Ammon's horn (tissue), 1 donor: ENCODE measurements around the gene ZNF93.
"Not testable (repeated sequence)": the region's sequence is repeated elsewhere in the genome, so short reads cannot be mapped to it uniquely, and the experiment has no call there.

Experiments
- DNase-seq: peaks from one replicate; pipeline ENCODE4 v3.0.0-alpha.2; 2016; ENCODE audit warnings: low spot score

The ZNF93 gene

DNA sequence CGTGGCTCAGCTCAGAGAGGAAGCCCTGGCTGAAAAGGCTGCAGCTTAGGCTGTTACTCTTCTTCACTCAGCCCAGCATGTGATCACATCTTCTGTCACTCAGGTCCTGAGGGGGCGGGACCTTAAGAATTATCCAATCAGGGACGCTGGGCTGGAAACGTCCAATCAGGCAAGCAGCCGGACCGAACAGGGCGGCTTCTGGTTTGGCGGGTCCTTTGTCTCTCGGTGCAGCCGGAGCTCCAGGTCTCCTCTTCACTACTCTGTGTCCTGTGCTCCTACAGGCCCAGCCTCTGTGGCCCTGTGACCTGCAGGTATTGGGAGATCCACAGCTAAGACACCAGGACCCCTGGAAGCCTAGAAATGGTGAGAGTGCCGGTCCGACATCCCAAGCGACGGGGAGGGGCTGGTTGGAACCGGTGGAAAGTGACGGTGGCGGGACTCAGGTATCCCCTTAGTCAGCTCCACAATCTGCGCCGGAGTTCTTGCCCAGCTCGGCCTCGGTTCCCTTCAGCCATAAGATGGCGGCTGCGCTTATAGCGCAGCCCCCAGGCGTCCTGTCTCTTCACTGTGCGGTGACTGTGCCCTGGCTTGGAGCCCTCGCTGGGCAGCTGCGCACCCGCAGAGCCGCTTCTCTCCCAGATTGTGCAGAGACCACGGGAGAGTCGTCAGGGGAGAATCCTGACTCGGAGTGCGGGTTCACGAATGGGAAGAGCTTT is at the start of gene ZNF93:
ZNF93 (plus strand) TSS at position 218 of the 716 bp plus-strand sequence; CDS start at position 361, 143 bp downstream.
- DNase-seq: peak; percentile 98

DNA sequence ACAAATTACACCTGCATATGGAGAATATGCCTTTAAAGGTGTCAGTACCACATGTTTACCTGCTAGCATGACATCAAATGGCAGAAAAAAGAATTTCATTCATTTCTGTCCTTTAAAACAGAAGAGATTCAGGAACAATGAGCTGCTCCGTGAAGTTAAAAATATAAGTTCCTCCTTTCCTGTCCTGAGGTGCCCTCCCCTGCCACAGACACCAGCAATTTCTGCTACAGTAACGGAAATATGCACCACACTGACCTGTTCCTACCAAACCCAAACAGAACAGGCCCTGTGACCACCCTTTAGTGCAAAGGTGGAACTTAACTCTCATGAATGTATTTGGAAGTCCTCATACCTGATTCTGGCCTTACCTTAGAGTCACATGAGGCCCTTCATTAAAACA is 49.0 kb upstream of the ZNF93 start:
- not testable (repeated sequence) for DNase-seq

GRCh38 chr19:19858751-19859150 is 42.0 kb upstream of the ZNF93 start:
- DNase-seq: no peak

- no peak for DNase-seq
Observed at GRCh38 chr19:19860756-19861390, 39.9 kb upstream of the ZNF93 start.

GRCh38 chr19:19865750-19866610 is 34.8 kb upstream of the ZNF93 start, which contains the start of gene ZNF253:
ZNF253 (plus strand) TSS chr19:19865882; CDS start chr19:19865997, 115 bp downstream.
- DNase-seq: peak; percentile 98

GRCh38 chr19:19866611-19867248 is 34.0 kb upstream of the ZNF93 start:
- DNase-seq: peak; percentile 5

DNA sequence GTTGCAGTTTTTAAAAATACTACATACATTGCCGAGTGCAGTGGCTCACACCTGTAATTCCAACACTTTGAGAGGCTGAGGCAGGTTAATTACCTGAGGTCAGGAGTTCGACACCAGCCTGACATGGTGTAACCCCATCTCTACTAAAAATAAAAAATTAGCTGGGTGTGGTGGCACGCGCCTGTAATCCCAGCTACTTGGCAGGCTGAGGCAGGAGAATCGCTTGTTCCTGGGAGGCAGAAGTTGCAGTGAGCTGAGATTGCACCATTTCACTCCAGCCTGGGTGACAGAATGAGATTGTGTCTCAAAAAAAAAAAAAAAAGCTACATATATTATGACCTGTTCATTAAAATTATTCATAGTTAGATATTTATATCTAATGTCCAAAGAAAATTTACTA is 30.7 kb upstream of the ZNF93 start:
- DNase-seq: not testable (repeated sequence)

DNA sequence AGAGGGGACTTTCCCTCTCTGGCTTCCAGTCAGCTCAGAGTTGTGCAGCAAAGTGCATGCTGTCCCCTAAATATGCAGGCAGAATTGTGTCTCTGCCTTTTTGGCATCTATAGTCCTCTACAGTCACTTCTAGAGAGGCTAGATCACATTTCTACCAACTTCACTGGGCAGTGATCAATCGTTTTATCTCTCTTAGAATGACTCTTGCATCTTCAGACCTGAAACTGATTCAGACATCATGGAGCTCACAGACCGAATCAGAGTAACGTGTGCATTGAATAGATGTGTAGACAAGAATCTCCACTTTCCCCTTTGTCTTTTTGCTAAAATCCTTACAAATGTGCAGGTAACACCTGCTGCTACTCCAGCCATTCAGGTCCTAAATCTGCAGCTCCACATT is 28.8 kb upstream of the ZNF93 start:
- DNase-seq: no peak

DNA sequence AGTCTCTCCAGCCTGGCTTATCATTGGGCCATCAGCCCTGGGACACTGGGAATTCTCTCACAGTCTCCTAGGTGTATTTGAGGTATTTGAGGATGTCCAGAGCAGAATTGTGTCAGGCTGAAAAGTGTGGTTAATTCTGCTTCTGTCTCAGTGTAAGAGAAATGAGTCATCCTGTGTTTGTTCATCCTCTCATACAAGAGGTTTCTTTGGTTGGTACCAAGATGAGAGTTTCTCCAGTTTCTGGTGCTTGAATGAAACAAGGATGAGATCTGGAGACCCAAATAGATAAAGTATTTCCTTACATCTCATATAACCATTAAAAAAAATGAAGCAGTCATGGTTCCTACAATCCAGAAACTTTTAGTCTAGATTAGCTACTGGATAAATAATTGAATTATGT is 27.4 kb upstream of the ZNF93 start:
- no peak for DNase-seq

- DNase-seq: no peak
Observed at GRCh38 chr19:19877724-19878123, 23.0 kb upstream of the ZNF93 start.

DNA sequence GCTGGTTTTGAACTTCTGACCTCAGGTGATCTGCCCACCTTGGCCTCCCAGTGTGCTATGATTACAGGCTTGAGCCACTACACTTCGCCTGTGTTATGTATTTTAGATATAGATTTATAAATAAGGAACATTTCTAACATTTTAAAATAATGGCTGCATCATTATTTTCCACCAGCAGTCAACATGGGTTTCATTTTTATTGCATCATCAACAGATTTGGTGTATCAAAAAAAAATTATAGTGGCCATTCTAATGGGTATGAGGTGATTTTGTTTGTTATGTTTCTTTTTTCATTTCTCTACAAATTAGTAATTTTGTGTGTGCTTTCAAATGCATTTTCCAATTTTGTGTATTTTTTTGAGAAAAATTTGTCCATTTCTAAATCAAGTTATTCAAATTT is 16.2 kb upstream of the ZNF93 start:
- no peak for DNase-seq

DNA sequence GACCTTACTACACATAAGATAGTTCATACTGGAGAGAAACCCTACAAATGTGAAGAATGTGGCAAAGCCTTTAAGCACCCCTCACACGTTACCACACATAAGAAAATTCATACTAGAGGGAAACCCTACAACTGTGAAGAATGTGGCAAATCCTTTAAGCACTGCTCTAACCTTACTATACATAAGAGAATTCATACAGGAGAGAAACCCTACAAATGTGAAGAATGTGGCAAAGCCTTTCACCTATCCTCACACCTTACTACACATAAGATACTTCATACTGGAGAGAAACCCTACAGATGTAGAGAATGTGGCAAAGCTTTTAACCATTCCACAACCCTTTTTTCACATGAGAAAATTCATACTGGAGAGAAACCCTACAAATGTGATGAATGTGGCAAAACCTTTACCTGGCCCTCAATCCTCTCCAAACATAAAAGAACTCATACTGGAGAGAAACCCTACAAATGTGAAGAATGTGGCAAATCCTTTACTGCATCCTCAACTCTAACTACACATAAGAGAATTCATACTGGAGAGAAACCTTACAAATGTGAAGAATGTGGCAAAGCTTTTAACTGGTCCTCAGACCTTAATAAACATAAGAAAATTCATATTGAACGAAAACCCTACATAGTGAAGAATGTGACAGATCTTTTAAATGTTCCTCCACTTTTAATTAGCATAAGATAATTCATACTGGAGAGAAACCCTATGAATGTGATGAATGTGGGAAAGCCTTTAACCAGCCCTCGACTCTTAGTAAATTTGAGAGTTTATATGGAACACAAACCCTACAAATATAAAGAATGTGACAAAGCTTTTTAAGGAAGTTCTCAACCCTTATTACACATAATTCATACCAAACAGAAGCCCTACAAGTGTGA is 8.4 kb upstream of the ZNF93 start:
- not testable (repeated sequence) for DNase-seq

DNA sequence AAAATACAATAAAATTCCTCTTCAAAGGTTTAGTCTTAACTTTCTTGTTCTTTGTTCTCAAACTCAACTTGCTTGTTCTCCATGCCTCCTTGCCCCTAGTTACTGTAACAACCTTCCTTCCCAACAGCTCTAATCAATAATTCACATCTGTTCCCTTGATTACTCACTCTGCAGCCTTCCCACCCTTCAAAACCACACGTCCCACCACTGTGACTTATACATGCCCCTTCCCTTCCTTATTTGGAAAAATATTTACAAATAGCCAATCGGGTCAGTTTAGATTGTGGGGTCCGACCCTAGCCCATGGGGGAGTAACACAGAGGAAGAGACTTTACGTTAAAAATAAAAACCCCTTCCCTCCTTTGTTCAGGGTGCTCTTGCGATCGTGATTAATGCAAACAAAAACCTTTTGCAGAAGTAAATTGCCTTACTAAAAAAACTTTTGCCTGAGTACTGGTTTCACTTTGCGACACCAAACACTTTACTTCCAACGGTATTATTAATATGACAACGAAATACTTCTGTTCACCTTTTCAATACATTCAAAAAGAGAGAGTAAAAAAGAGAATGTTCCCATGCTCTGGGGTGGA is 512 bp upstream of the ZNF93 start:
- DNase-seq: no peak

DNA sequence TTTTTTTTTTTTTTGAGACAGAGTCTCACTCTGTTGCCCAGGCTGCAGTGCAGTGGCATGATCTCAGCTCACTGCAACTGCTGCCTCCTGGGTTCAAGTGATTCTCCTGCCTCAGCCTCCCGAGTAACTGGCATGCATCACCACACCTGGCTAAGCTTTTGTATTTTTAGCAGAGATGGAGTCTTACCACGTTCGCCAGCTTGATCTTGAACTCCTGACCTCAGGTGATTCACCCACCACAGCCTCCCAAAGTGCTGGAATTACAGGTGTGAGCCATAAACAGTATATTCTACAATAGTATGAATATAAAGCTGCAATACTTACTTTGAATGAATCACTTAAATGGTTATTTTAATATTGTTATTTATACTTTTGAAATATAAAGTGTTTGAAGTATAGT is 6.8 kb downstream of the ZNF93 start:
- not testable (repeated sequence) for DNase-seq

DNA sequence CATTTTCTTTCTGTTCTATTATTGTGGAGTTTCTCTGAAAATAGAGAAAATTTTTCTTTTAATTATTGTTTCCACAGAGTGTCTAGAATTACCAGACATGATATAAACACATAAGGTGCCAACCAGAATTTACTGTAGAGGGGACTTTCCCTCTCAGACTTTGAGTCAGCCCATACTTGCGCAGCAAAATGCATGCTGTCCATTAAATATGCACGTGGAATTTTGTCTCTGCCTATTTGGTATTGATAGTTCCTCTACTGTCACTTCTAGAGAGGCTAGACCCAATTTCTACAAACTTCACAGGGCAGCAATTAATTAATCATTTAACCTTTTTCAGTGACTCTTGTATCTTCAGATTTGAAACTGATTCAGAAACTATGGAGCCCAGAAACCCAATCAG is 8.9 kb downstream of the ZNF93 start:
- DNase-seq: no peak

GRCh38 chr19:19911150-19911549 is 10.4 kb downstream of the ZNF93 start:
- DNase-seq: no peak

DNA sequence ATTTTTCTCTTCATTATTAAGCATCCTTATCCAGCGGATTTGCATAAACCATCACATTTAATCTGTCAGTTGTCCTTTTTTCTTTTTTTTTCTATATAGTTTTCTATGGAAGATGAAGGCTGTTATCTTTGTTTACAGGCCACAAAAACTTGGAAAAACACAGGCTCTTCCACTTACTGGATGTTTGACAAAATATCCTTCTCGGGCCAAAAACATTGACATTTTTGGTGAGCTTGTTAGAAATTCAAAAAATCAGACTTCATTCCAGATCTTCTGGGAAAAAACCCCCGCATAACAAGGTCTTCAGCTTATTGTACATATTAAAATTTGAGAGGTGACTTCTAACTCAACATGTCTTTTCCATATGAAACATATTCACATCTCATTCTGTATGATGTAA is 13.8 kb downstream of the ZNF93 start:
- no peak for DNase-seq

- DNase-seq: peak; percentile 60
Observed at GRCh38 chr19:19930417-19930816, 29.7 kb downstream of the ZNF93 start.

DNA sequence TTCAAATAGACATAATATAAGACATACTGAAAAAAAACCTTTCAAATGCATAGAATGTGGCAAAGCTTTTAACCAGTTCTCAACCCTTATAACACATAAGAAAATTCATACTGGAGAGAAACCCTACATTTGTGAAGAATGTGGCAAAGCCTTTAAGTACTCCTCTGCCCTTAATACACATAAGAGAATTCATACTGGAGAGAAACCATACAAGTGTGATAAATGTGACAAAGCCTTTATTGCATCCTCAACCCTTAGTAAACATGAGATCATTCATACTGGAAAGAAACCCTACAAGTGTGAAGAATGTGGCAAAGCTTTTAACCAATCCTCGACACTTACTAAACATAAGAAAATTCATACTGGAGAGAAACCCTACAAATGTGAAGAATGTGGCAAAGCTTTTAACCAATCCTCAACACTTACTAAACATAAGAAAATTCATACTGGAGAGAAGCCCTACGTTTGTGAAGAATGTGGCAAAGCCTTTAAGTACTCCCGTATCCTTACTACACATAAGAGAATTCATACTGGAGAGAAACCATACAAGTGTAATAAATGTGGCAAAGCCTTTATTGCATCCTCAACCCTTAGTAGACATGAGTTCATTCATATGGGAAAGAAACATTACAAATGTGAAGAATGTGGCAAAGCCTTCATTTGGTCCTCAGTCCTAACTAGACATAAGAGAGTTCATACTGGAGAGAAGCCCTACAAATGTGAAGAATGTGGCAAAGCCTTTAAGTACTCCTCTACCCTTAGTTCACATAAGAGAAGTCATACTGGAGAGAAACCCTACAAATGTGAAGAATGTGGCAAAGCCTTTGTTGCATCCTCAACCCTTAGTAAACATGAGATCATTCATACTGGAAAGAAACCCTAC is 32.9 kb downstream of the ZNF93 start:
- DNase-seq: not testable (repeated sequence)

GRCh38 chr19:19937403-19937802 is 36.7 kb downstream of the ZNF93 start:
- DNase-seq: no peak
